RWPE1 (cell line): ENCODE measurements around the gene ADAM22.

Experiments used
- CTCF ChIA-PET: fragments of 350-600 bp; sonication (Branson Sonifier 250); formaldehyde crosslinking; extraction: SDS; loops from one replicate; lab custom pipeline; 2021; lab: Yijun Ruan, JAX
- POLR2A ChIA-PET: fragments of 400-600 bp; formaldehyde crosslinking; extraction: SDS; loops from one replicate; lab custom pipeline; 2020; ENCODE audit warnings: antibody characterized with exemption; ENCODE audit not compliant: low non-redundant PET; lab: Yijun Ruan, JAX
- DNase-seq: peaks from one replicate; pipeline ENCODE4 v3.0.0; 2012; ENCODE audit warnings: low spot score
- H3K27ac ChIP-seq: fragments of 450-650 bp; 2 replicates; pipeline ENCODE4 v1.5.1; 2017
- TF ChIP-seq, protein P1 (sequence below): fragments of 450-650 bp; conservative IDR thresholded peaks from 2 replicates; pipeline ENCODE4 v1.5.1; 2017; ENCODE audit warnings: low read depth, mild to moderate bottlenecking

ADAM22 gene

DNA sequence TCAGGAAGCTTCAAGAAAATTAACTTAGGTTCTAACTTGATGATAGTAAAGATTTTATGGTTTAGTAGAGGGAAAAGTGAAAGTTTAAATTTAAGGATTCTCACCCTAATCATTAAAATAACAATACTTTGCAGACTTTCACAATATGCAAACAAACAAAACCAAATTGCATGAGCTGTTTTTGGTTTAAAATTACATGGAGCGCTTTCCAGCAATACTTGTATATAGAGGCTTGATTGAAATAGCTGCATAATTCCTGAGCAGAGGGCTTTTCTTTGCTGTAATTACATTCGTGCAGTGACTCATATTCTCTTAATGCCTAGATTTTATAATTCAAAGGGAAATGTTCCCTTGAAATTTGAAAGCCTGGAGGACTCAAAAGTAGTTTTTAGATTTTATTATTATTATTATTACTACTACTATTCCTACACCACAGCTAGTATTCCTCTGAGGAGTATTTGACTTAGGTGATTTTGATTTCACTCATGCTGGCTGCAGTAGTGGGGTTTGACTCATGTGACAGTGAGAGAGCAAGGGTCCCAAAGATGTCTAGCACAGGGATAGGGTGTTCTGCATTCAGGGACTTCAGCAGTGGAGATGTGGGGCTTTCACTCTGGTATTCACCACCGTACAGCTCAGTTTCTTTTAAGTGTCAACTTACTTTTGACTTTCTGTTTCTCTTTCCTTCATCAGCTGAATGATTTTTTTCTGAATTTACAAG, 138.1 kb downstream of the ADAM22 start:
- no peak overlapping the region for H3K27ac ChIP-seq
- TF ChIP-seq, protein P1, sequence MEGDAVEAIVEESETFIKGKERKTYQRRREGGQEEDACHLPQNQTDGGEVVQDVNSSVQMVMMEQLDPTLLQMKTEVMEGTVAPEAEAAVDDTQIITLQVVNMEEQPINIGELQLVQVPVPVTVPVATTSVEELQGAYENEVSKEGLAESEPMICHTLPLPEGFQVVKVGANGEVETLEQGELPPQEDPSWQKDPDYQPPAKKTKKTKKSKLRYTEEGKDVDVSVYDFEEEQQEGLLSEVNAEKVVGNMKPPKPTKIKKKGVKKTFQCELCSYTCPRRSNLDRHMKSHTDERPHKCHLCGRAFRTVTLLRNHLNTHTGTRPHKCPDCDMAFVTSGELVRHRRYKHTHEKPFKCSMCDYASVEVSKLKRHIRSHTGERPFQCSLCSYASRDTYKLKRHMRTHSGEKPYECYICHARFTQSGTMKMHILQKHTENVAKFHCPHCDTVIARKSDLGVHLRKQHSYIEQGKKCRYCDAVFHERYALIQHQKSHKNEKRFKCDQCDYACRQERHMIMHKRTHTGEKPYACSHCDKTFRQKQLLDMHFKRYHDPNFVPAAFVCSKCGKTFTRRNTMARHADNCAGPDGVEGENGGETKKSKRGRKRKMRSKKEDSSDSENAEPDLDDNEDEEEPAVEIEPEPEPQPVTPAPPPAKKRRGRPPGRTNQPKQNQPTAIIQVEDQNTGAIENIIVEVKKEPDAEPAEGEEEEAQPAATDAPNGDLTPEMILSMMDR = no peak
- ChIA-PET CTCF (interaction anchor here (0.5 to 0.6 kb wide), 3 partner anchors 75 to 544 kb away, joined by 3 read pairs; no protein-coding TSS in a partner anchor), POLR2A (no interaction called here)
- DNase-seq = no peak

DNA sequence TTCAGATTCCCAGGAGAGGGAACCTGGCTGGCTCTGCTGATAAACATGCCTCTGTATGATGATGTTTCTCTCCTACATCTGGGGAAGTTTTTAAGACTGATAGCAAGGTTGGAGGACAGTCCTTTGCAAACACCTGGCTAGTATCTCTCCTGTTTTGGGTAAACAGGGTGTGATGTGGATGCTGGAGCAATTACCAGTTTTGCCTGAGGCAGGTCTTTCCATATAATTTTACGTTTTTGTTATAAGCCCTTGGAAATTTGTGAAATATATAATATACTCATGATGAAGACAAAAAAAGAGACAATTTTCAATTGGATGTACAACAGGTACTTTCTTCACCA, 138.6 kb downstream of the ADAM22 start:
- H3K27ac ChIP-seq = no peak overlapping the region
- DNase-seq = no peak
- POLR2A ChIA-PET = no interaction called here
- TF ChIP-seq, protein P1 = no peak
- CTCF ChIA-PET = interaction anchor here (0.6 kb wide), 1 partner anchor 543 kb away, joined by 3 read pairs; no protein-coding TSS in a partner anchor

DNA sequence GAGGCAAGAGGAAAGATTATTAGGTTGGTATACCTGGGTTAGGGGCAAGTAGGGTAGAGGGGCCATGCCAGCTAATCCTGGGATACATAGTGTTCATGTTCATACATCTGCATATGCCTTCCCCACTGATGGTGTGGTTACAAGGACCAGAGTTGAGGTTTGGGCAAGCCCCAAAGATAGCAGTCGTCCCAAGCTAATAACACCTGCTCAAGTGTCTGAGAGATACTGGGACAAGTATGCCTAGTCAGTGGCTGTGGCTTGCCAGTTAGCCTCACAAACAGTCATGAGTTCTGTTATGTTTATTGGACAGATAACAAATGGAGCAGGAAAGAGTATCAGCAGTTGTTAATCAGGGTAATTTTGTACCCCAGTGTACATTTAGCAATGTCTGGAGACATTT, 139.6 kb downstream of the ADAM22 start:
- no peak overlapping the region for H3K27ac ChIP-seq
- DNase-seq = no peak
- POLR2A ChIA-PET = no interaction called here
- CTCF ChIA-PET = interaction anchor here (0.5 kb wide), 1 partner anchor 62 kb away, joined by 3 read pairs; no protein-coding TSS in a partner anchor
- TF ChIP-seq, protein P1 = no peak

DNA sequence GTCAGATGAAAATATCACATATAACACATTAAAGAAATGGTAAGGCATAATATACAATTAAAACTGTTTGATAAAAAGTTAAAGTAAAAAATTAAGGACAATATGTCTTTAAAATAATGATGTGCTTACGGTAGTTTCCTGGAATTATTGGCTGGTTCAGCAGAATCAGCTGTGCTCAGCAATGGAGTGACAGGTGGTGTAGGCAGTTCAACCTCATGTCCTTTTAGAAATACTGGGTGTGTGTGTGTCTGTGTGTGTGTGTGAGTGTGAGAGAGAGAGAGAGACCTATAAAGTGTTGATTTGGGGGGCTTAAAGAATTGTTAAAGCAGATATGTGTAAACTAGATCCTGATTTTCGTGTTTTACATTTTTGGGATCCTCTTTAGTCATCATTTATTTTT, 141.2 kb downstream of the ADAM22 start:
- CTCF ChIA-PET = no interaction called here
- no peak overlapping the region for H3K27ac ChIP-seq
- no peak for DNase-seq
- TF ChIP-seq, protein P1 = no peak
- POLR2A ChIA-PET = no interaction called here

DNA sequence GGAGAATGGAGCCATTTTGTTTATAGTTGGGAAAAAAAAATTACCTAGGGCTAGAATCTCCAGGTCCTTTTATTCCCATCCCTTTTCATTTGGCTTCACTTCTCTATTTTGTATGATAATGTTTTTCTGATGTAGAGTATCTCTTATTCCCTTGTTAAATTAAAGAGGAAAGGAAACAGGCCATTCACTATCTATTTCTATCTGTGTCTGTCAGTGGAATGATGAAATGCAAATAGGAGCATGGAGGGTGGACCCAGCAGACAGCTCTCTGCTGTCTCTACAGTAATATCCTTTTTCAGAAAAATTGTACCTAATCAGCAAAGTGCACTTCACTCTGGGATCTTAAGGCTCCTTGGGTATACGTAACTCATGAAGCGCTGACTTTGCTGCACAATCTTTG, 149.8 kb downstream of the ADAM22 start:
- no peak for DNase-seq
- no peak overlapping the region for H3K27ac ChIP-seq
- ChIA-PET POLR2A (no interaction called here), CTCF (no interaction called here)
- TF ChIP-seq, protein P1 = no peak

DNA sequence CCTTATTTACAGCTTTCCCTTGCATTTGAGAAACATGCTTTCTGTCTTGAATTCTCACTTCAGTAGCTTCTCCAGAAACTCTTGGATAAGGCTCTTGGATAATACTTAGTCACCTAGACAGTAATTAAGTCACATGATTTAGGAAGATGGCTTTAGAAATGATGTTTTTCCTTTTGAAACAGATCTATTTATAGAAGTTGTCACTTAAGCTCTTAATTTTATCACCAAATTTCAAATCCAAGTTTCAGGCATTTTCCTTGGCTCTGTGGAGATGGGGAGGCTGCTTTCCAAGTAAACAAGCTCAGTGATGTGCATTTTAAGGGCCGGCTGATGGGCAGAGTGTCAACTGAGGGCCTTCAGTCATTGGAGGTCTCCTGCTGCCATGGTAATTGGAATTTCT, 155.5 kb downstream of the ADAM22 start:
- H3K27ac ChIP-seq = no peak overlapping the region
- CTCF ChIA-PET = interaction anchor here (0.6 kb wide), 1 partner anchor 203 kb away, joined by 3 read pairs; no protein-coding TSS in a partner anchor
- TF ChIP-seq, protein P1 = no peak

More for the DNA sequence above, 155.5 kb downstream of the ADAM22 start:
- no peak for DNase-seq
- POLR2A ChIA-PET = no interaction called here
